Measurements from ENCODE around the gene HDAC4.

Gene HDAC4

DNA sequence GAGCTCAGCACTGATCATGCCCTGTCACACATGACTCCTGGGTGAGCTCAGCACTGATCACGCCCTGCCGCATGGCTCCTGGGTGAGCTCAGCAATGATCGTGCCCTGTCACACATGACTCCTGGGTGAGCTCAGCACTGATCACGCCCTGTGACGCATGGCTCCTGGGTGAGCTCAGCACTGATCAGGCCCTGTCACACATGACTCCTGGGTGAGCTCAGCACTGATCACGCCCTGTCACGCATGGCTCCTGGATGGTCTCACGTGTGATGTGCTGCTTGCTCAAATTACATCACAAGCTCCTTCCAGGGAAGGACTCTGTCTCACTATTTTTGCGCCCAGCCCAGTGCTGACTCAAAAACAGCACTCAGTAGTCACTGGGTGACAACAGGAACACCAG is 258.0 kb downstream of the HDAC4 start:
- no peak overlapping the region for H3K4me3 Mint-ChIP-seq
- H3K36me3 Mint-ChIP-seq = peaks cover 17% of the 10 kb centered on the region
- no peak overlapping the region for H3K27ac Mint-ChIP-seq
- H3K27me3 Mint-ChIP-seq = no peaks in the 10 kb centered on the region
- no peaks in the 10 kb centered on the region for H3K4me1 Mint-ChIP-seq
- no peak for DNase-seq (ENCODE audit: low spot score in 2 of 2)
- H3K9me3 Mint-ChIP-seq = no peaks in the 10 kb centered on the region
- no peak for ATAC-seq (ENCODE audit: low read depth)

DNA sequence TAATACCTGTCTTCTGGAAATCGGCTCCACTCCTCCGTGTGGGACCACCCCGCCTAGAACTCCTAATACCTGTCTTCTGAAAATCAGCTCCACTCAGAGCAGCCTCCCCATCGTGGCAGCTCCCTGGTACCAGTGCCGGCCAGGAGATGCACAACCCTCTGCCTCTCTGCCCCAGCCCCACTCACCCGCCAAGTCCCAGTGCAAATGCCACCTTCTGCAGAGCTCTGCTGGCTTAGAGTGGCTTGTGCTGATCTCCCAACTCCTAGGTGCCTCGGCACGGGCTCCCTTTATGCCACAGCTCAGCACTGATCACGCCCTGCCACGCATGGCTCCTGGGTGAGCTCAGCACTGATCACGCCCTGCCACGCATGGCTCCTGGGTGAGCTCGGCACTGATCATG is 258.5 kb downstream of the HDAC4 start:
- Mint-ChIP-seq H3K27me3 (no peaks in the 10 kb centered on the region), H3K27ac (no peak overlapping the region), H3K4me3 (no peak overlapping the region), H3K4me1 (no peaks in the 10 kb centered on the region), H3K36me3 (peaks cover 17% of the 10 kb centered on the region), H3K9me3 (no peaks in the 10 kb centered on the region)
- no peak for ATAC-seq (ENCODE audit: low read depth)
- DNase-seq (ENCODE audit: low spot score in 2 of 2) = no peak

DNA sequence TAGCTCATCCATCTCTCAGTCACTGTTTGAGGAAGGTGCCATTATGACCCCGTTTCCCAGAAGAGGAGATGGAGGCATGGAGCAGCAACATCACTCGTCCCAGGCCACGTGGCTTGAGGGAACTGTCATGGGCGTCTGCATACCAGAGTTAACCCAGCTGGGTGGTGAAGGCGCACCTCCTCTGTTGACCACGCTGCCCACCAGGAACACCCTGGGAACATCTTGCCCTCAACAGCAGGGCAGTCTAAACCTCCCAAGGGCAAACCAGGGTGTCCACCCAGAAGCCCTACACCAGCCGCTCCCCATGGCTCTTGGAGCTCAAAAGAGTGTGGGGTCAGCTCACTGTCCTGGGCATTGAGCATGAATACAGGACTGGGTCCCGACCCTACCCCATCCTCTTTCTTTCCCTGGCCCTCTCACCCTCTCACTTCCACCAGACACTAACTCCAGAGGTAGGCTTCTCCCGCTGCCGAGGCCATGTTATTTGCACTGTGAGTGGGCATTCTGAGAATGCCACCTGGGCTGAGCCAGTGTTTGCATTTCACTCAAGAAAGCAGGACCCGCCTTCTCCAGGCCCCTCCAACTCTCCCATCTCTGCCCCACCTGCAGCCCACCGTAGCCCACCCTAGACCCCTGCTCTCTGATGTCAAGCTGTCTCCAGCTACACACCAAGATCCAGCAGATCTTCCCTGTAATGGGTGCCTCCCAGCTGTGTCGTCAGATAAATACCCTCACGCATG is 259.6 kb downstream of the HDAC4 start:
- Mint-ChIP-seq H3K9me3 (peaks cover 3% of the 10 kb centered on the region), H3K4me3 (no peak overlapping the region), H3K4me1 (no peaks in the 10 kb centered on the region), H3K27me3 (no peaks in the 10 kb centered on the region), H3K36me3 (peaks cover 22% of the 10 kb centered on the region), H3K27ac (no peak overlapping the region)
- ATAC-seq (ENCODE audit: low read depth) (no peak), DNase-seq (ENCODE audit: low spot score in 2 of 2) (no peak)

DNA sequence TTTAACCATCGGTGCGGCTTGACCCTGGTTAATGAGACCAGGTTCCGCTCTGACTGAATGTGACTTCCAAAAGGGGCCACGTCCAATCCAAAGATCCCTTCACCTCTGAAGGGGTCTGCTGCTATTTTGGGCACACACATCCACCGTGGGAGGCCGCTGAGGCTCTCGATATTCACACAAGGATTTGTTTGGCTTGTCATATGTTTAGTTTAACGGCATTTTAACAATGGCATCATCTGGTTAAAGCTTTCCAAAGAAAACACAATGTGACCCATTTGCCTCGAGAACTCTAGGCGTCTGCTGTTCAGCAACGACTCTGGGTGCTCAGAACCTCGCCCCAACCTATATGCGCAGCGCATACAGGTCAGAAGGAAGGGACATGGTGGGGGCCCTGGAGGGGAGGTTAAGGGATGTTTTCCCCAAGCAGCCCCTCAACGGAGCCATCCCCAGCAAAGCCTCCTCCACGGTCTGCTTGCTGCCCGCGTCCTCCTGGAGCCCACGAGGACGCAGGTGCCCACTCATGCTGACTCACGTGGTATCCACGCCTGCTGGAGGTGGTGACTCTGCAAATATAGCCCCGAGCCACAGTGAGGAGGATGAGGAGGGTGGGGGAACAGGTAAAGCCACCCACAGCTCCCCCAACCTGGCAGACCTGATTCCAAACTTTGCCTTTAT is 260.3 kb downstream of the HDAC4 start:
- H3K4me3 Mint-ChIP-seq = no peak overlapping the region
- H3K27me3 Mint-ChIP-seq = no peaks in the 10 kb centered on the region
- ATAC-seq (ENCODE audit: low read depth) = no peak
- no peak for DNase-seq (ENCODE audit: low spot score in 2 of 2)
- H3K9me3 Mint-ChIP-seq = peaks cover 4% of the 10 kb centered on the region
- peaks cover 27% of the 10 kb centered on the region for H3K36me3 Mint-ChIP-seq
- H3K4me1 Mint-ChIP-seq = no peaks in the 10 kb centered on the region
- no peak overlapping the region for H3K27ac Mint-ChIP-seq

DNA sequence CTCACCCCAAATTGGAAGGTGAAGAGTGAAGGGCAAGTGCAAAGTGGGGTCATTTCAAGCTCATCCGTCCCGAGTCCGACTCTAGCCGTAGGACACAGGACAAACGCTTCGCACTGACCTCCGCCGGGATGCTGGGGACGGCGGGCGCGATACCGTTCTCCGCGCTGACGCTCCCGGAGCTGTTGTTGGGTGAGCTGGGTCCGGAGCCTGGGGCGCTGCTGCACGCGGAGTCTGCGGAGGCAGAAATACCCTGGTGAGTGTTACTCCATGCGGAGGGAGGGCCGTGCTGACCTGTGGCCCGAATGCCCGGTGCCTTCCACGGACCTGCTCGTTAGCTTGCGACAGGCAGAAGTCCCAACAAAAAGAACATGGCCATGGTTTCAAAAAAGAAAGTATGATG is 261.3 kb downstream of the HDAC4 start:
- no peak overlapping the region for H3K27ac Mint-ChIP-seq

DNA sequence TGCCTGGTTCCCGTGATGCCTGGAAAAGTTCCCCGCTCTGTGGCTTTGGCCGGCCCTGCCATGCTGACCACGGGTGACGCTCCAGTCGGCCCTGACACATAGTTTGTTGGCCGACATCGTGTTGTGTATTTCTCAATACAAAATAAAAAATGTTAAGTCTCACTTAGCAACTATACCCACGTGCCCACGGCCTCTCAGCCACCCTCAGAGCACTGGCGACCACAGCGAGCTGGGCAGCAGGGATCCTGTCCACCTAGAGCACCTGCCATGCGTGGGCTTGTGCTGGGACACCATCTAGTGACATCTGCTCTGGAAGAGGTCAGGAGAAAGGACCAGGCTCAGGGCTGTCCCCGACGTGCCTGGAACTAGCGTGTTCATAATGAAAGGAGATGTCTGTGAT is 261.7 kb downstream of the HDAC4 start:
- Mint-ChIP-seq H3K4me1 (no peaks in the 10 kb centered on the region), H3K36me3 (peaks cover 30% of the 10 kb centered on the region), H3K27ac (no peak overlapping the region), H3K27me3 (no peaks in the 10 kb centered on the region), H3K9me3 (peaks cover 4% of the 10 kb centered on the region), H3K4me3 (no peak overlapping the region)
- ATAC-seq (ENCODE audit: low read depth) = no peak
- no peak for DNase-seq (ENCODE audit: low spot score in 2 of 2)

More for the DNA sequence above, 261.3 kb downstream of the HDAC4 start:
- no peak for DNase-seq (ENCODE audit: low spot score in 2 of 2)
- no peaks in the 10 kb centered on the region for H3K27me3 Mint-ChIP-seq
- H3K36me3 Mint-ChIP-seq = peaks cover 28% of the 10 kb centered on the region
- ATAC-seq (ENCODE audit: low read depth) = no peak
- peaks cover 4% of the 10 kb centered on the region for H3K9me3 Mint-ChIP-seq
- H3K4me3 Mint-ChIP-seq = no peak overlapping the region
- H3K4me1 Mint-ChIP-seq = no peaks in the 10 kb centered on the region

DNA sequence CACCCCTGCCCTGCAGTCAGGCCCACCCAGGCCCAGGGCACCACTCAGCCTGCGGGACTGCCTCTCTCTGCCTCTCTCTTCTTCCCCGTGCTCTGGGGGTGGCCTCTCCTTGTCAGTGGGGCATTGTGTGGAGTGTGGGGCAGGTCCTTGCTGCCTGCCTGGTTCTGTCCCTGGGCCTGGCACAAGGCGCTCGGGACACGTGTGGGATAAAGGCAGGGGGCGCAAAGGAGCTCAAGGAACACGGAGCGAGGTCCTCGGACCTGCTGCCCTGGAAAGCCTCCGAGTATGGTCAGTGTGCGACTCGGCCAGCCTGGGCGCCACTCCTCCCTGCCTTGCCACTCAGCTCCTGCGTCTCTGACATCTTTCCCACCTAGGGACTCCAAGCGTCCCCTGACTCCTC is 262.2 kb downstream of the HDAC4 start:
- no peaks in the 10 kb centered on the region for H3K4me1 Mint-ChIP-seq

DNA sequence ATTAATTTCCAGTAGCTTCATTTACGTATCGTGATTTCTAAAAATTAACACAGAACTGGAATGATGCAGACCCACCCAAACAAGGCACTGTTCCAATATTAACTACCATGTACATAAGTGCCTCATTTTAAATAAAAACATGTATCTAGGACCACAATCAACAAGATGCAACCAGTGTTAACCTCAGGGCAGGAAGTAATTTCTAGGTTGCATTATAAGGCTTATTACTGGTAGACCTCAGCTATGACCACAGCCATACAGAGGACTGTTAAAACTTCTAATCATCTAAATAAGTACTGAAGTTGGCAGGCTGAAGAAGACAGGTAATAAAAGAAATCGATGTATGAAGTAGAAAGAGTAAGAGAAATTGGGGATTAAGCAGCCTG is 262.9 kb downstream of the HDAC4 start:
- no peaks in the 10 kb centered on the region for H3K4me1 Mint-ChIP-seq
- H3K27me3 Mint-ChIP-seq = no peaks in the 10 kb centered on the region
- H3K9me3 Mint-ChIP-seq = peaks cover 4% of the 10 kb centered on the region
- DNase-seq (ENCODE audit: low spot score in 2 of 2) = no peak
- no peak overlapping the region for H3K27ac Mint-ChIP-seq
- no peak for ATAC-seq (ENCODE audit: low read depth)
- no peak overlapping the region for H3K4me3 Mint-ChIP-seq
- H3K36me3 Mint-ChIP-seq = peaks cover 37% of the 10 kb centered on the region

More for the DNA sequence above, 262.2 kb downstream of the HDAC4 start:
- Mint-ChIP-seq H3K27ac (no peak overlapping the region), H3K36me3 (peaks cover 34% of the 10 kb centered on the region), H3K27me3 (no peaks in the 10 kb centered on the region), H3K9me3 (peaks cover 4% of the 10 kb centered on the region), H3K4me3 (no peak overlapping the region)
- ATAC-seq (ENCODE audit: low read depth) = no peak
- DNase-seq (ENCODE audit: low spot score in 2 of 2) = no peak

DNA sequence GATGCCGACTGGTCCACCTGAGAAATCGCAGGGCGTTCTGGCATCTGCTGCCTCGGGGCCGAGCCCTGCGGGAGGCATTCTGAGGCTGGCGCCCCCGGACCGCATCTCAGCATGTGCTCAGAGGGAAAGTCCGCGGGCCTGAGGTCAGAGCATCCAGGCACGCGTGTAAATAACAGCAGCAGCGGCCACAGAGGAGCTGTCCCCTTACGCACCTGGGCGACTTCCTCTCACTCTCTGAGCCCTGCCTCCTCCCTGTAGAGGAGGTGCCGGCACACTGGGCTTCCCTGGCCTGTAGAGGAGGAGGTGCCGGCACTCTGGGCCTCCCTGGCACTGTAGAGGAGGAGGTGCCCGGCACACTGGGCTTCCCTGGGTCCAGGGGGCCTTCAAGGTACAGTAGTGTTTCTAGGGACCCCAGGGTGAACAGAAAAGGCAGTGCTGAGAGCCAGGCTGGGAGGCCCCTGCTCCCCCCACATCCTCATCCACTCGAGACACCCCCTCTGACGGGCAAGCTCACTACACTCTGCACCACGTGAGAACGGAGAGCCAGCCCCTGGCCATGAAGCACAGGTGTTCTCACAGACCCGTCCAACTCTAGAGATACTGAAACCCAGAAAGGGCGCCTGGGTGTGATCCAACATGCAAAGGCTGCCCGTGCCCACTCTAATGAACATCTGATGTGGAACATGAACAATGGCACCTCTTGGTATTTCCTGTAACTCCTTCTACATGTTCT is 263.5 kb downstream of the HDAC4 start:
- H3K4me1 Mint-ChIP-seq = no peaks in the 10 kb centered on the region
- no peak for ATAC-seq (ENCODE audit: low read depth)
- no peak overlapping the region for H3K27ac Mint-ChIP-seq
- peaks cover 4% of the 10 kb centered on the region for H3K9me3 Mint-ChIP-seq
- H3K27me3 Mint-ChIP-seq = no peaks in the 10 kb centered on the region
- no peak for DNase-seq (ENCODE audit: low spot score in 2 of 2)
- H3K4me3 Mint-ChIP-seq = no peak overlapping the region
- H3K36me3 Mint-ChIP-seq = peaks cover 41% of the 10 kb centered on the region

DNA sequence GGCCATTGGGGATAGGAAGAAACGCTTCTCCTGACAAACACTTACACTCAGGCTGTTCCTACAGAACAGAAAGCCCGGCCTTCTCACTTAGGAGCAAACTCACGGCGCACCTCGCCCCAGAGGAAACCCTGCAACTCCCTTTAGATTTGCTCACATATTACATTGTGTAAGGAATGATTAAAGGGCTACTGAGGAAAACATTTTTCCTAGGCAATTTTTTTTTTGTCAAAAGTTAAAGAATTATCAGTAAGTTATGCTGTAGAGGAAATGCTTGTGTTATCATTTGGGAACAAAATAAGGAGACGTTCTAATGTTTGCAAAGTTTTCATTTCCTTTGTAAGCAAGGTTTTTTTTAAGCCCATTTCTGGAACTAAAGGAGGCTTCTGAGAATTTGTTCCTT is 264.1 kb downstream of the HDAC4 start:
- Mint-ChIP-seq H3K27ac (no peak overlapping the region), H3K36me3 (peaks cover 44% of the 10 kb centered on the region), H3K9me3 (peaks cover 4% of the 10 kb centered on the region), H3K4me1 (no peaks in the 10 kb centered on the region), H3K4me3 (no peak overlapping the region), H3K27me3 (no peaks in the 10 kb centered on the region)
- DNase-seq (ENCODE audit: low spot score in 2 of 2) (no peak), ATAC-seq (ENCODE audit: low read depth) (no peak)

DNA sequence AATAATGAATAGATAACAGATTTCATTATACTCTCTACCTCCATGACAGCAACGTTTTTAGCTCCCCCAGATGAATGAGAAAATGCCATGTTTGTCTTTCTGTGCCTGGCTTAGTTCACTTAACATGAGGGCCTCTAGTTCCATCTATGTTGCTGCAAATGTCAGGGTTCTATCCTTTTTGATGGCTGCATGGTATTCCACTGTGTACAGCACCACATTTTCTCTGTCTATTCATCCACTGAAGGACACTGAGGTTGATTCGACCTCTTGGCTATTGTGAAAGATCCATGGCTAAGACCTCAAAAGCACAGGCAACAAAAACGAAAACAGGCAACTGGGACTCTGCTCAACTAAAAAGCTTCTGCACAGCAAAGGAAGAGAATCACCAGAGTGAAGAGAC is 264.6 kb downstream of the HDAC4 start:
- ATAC-seq (ENCODE audit: low read depth) (no peak), DNase-seq (ENCODE audit: low spot score in 2 of 2) (no peak)
- Mint-ChIP-seq H3K27me3 (no peaks in the 10 kb centered on the region), H3K4me3 (no peak overlapping the region), H3K9me3 (peaks cover 4% of the 10 kb centered on the region), H3K4me1 (no peaks in the 10 kb centered on the region), H3K27ac (no peak overlapping the region), H3K36me3 (peaks cover 46% of the 10 kb centered on the region)

DNA sequence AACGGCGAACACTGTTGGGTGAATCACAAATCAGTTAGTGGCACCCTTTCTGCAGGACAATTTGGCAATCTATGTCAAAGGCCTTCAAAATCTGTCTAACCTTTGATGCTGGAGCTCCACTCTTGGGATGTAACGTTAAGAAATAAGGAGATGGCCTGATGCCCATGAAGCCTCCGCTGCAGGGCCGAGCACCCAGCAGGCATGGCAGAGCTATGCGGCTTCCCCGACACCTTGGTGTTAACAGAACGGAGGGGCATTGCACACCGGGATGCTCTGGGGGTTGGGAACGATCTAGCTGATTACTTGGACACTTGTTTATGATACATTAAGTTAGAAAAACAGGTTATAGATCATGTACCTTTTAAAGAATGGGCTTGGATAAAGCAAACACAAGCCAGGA is 265.3 kb downstream of the HDAC4 start:
- H3K27ac Mint-ChIP-seq = no peak overlapping the region
- peaks cover 4% of the 10 kb centered on the region for H3K9me3 Mint-ChIP-seq
- H3K4me1 Mint-ChIP-seq = no peaks in the 10 kb centered on the region
- H3K36me3 Mint-ChIP-seq = peaks cover 47% of the 10 kb centered on the region
- H3K4me3 Mint-ChIP-seq = no peak overlapping the region
- no peak for ATAC-seq (ENCODE audit: low read depth)
- no peak for DNase-seq (ENCODE audit: low spot score in 2 of 2)
- no peaks in the 10 kb centered on the region for H3K27me3 Mint-ChIP-seq

DNA sequence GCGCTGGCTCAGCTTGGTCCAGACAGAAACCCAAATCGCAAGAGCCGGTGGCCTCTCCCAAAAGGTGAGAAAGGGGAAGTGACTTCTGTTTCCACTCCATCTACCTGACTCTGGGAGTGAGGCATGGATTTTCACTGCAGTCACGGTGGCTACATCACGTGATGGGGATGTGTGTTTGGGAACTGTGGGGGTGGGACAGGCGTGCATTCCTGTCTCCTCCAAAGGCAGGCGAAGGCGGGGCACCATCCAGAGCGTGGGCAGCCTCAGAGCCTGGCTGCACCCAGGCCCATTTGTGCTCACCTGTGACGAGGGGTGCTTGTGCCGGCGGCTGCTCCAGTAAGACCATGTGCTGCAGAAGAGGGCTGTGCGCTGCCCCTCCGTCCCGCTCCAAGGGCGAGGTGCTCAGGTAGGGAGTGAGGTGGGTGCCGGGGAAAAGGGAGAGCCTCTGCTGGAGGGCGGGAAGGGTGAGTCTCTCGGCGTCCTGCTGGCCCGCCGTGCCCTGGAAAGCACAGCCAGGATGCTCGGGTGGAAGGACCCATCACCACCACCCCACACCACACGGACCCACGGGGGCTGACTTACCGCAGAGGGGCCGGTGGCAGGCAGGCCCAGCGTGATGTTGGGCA is 266.8 kb downstream of the HDAC4 start:
- Mint-ChIP-seq H3K27me3 (no peaks in the 10 kb centered on the region), H3K27ac (no peak overlapping the region), H3K9me3 (peaks cover 4% of the 10 kb centered on the region), H3K4me3 (no peak overlapping the region), H3K36me3 (peaks cover 44% of the 10 kb centered on the region), H3K4me1 (no peaks in the 10 kb centered on the region)
- DNase-seq (ENCODE audit: low spot score in 2 of 2) (no peak), ATAC-seq (ENCODE audit: low read depth) (no peak)

DNA sequence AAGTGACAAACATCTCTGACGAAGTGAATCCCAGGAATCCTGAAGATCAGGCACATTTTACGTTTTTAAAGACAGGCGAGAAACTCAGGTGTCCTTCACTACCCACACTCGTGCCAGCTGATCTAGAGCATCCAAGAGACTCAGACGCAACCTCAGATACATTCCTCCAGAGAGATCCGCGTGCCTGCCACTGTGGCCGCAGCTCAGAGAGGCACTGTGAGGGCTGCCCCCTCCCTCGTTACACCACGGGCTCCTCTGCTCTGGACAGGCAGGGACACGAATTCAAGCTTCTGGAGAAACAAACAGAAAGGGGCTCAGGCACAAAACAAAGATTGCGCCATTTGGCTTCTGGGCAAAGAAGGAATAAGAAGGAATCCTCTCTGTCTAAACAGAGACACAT is 268.0 kb downstream of the HDAC4 start:
- ATAC-seq (ENCODE audit: low read depth) = no peak
- H3K9me3 Mint-ChIP-seq = peaks cover 4% of the 10 kb centered on the region
- H3K4me3 Mint-ChIP-seq = no peak overlapping the region
- no peak overlapping the region for H3K27ac Mint-ChIP-seq
- no peaks in the 10 kb centered on the region for H3K27me3 Mint-ChIP-seq
- no peak for DNase-seq (ENCODE audit: low spot score in 2 of 2)
- H3K4me1 Mint-ChIP-seq = no peaks in the 10 kb centered on the region
- H3K36me3 Mint-ChIP-seq = peaks cover 39% of the 10 kb centered on the region

Data from memory B cell (primary cell).